Limb (tissue), 2 donors: ENCODE data around the gene CTBP1.

ENCODE experiments used
- DNase-seq, 2 donors: peaks; one replicate each; pipeline ENCODE4 v3.0.0-alpha.2; 2016; ENCODE audit errors: extremely low spot score in 2 of 2

Gene CTBP1

DNA sequence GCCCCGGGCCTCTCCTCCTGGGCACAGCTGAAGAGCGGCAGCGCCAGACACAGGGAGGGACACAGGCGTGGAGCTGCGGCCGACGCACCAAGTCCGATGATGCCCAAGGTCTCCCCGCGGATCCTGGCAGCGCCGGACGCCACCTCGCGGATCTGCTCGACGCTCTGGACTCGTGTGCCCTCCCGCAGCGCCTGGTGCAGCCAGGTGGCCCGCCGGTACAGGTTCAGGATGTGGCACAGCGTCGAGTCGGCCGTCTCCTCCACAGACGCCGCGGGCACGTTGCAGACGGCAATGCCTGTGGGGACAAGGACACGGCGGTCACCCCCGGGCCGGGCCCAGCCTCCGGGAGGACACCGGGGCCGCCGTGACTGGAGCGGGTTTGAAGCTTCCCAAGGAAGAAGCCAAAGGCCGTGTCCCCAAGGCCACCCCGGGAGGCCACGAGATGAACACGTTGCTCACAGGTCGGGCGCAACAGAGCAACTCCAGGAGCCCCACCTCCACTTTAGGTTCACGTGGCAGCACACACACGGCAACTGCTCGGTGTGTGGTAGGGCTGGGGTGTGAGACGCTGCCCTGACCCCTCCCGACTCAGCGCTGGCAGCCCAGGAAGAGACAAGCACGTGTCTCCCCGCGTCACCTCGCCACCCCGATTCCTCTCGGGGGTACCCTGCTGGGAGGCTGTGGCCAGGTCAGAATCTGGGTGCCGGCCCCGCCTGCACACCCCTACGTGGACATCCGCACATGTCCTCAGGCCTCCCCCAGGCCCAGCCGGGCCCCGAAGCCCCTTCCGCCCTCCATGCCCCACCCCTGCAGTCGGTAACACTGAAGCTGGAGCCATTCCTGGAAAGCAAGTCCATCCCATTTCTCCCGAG is 23.4 kb downstream of the CTBP1 start:
- no peak for DNase-seq

DNA sequence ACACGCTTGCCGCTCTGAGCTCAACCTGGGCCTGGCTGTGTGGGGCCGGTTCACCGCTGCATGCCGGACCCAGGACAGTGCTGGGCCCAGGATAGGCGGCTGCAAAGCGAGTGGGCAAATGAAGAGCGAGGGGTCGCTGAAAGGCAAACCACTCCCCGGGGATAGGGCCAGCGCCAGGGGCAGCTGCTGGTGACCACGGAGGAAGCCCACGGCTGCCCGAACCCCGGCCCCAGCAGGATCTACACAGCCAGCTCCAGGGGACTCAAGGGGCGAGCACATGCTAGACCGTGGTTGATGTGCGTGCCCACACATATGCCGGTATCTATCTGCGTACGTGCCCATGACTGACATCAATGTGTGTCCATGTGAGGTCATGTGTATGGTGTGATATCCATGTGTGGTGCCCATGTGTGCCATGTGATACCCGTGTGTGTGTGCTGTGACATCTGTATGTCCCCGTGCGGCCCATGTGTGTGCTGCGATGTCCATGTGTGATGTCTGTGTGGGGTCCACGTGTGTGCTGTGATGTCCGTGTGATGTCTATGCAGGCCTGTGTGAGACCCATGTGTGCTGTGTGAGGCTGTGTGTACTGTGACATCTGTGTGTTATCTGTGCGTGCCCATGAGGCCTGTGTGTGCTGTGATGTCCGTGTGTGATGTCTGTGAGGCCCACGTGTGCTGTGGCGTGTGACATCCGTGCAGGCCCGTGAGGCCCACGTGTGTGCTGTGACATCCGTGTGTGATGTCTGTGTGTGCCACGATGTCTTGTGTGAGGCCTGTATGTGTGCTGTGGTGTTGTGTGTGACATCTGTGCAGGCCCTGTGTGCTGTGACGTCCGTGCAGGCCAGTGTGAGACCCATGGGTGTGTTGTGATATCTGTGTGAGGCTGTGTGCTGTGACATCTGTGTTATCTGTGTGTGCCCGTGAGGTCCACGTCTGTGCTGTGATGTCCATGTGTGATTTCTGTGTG is 24.8 kb downstream of the CTBP1 start:
- no peak for DNase-seq

DNA sequence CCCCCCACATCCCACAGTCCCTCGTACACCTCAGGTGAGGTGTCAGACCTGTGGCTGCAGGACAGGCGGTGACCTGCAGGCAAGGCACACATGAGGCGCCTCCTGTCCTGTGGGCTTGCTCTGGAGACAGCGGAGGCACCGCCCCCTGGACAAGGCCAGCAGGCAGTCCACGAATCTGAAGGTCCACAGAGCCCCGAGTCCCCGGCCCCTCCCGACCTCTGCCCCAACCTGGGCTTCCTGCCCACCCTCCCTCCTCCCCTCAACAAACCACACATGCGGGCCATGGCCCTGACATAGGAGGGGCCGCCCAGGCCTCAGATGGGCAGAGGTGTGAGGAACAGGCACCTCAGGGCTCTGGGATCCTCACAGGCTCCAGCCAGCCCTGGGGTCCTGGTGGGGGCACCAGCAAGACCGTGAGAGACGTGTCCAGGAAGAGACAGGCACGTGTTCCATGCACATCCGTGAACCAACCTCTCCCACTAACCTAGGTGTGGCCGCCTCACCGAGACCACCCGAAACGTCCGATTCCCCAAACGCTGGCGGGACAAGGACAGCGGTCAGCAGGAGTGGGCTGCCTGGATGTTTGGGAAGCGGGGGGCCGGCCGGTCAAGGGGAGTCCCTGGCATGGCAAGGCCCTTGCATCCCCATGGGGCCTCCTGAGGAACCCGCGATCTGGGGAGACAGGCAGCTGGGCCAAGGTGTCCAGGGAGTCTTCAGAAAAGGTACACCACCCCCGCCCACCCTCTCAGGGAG is 25.8 kb downstream of the CTBP1 start:
- no peak for DNase-seq

DNA sequence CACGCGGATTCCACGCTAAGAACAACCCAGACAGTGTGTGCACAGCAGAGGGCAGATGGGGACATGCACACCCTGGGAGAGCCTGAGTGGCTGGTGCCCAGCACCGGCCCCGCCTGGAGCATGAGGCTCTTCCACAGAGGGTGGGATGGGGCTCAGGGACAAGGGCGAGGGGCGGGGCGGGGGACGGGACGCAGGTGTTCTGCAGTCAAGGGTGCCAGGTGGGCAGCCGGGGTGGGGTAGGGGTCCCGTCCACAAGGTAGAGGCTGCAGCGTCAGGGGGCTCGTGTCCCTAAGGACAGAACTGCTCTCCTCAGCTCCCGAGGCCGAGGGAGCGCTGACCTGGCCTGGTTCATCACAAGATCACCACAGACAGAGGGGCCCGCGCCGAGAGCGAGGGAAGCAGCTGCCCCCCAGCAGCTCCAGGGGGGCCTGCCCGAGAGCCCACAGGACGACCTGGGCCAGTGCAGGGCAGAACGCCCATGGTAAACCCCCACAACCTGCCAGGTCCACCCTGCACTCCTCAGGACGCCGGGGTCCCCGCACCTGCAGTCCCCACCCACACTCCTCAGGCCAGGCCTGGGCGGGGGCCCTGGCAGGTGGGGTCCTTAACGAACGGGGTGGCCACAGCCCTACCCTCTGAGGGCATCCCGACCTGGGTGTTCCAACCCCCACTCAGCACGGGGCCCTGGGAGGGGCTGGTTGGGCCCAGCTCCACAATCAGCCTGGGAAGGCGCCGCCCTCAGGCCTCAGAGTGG is 26.7 kb downstream of the CTBP1 start:
- DNase-seq, result no peak

DNA sequence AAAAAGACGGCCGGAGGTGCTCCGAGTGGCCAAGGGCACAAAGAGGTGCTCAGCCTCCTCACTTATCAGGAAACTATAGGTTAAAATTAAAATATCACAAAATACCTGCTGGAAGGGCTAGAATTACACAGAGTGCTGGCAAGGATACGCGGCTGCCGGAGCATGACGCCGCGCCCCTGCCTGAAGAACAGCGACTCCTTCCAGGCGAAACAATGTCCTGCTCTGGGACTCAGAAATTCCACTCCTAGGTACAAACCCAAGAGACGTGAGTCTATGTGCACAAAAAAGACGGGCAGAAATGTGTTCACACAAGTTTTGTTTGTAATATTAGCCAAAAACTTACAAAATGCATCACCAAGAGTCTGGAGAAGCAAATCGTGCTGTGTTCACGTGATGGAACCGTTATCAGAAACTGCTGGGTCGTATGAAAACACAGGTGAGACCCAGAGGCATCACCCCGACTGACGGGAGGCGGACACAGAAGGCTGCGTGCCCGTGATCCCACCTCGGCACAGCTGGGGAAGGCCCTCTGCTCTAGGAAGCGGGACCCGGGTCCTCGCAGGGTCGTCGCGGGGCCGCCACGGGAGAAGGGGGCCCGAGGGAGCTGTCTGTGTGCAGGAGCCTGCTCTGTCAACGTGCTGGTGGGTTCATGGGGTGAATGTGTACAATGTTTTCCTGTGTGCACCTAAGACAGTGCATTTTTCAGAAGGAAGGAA is 27.6 kb downstream of the CTBP1 start:
- no peak for DNase-seq

DNA sequence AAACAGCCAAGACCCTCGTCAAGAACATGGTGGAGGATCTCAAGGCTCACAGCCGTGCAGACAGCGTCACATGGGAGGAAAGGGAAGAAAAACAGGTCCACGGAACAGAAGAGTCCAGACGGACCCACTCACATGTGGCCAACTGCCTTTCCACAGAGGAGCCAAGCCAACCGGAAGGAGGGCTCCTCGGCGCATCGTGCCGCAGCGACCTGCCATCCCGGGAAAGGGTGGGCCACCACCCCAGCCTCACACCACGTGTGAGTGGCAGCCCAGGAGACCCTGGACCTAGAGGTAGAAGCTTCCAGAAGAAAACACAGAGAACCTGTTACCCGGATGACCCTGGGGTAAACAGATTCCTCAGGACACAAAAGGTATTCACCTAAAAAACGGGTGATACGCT is 28.4 kb downstream of the CTBP1 start:
- DNase-seq, result no peak

DNA sequence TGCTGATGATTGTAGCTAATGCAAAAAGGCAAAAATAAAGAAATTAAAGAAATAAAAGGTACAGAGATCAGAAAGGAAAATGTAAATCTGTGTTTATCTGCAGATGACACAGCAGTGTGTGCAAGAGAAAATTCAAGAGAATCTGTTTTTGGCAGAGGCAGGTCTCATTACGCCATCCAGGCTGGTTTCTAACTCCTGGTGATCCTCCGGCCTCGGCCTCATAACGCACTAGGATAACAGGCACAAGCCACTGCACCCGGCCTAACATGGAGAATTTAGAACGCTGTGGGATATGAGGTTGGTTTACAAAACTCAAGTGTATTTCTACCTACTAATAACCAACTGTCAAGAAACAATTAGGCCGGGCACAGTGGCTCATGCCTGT is 29.4 kb downstream of the CTBP1 start:
- DNase-seq, result no peak

DNA sequence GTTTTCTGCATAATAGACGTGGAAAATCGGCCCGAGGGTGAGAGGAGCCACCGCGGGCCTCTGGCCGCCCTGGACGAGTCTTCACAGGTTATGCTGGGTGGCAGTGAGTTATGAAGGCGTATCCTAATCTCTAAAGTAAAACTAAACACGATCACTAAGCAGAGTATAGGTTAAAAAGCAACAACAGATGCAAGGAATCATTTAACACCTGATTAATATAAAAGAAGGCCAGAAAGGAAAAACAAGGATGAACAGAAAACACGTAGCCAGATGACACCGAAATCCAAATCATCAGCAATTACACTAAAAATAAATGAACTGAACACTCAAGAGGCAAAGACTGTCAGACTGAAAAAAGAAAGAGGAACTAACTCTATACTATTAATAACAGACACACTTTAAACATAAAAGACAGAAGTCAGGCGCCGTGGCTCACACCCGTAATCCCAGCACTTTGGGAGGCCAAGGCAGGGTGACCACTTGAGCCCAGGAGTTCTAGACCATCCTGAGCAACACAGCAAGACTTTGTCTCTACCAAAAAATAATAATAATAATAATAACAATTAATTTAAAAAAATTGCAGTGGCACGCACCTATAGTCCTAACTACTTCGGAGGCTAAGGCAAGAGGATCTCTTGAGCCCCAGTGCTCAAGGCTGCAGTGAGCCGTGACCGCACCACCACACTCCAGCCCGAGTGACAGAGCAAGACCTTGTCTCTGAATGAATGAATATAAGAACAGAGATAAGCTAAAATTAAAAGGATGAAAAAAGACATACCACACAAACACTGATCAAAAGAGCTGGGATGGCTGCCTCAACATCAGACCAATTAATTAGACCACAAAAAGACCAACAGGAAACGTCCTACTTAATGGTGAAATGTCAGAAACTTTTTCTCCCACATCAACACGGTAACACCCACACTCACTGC is 30.0 kb downstream of the CTBP1 start:
- no peak for DNase-seq

DNA sequence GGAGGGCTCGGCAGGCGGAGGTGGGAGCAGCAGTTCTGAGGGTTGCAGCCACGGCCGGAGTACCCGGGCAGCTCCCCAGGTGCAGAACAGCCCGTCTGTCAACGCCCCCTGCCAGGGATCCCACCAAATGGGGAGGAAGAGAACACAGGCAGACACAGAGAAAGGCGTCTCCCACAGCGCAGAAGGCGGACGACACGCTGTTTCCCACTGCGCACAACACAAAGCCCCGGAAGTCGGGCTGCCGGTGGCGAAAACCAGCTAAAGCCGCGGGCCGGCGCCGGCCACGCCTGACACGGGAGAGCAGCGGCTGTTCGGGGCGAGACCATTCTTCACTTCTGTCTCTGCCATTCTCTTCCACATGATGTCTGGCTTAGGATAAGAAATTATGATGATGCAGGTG is 31.6 kb downstream of the CTBP1 start:
- no peak for DNase-seq

DNA sequence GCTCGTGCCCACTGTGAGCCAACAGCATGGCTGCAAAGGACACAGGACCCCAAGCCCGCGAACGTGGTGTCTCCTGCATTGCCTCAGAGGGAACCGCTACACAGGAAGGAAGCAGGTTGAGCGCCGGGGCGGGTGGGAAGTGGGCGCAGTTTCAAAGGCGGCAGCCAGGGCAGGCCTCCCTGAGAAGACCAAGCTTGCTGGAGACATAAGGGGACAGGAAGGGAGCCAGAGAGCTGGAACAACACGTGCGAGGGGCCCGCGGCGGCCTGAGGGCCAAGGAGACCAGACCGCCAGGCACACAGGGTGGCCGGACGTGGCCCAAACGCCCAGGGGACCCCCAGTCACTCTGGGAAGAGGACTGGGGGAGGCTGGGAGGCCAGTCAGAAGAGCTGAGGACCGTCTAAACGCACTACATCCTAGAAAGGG is 32.0 kb downstream of the CTBP1 start:
- no peak for DNase-seq

DNA sequence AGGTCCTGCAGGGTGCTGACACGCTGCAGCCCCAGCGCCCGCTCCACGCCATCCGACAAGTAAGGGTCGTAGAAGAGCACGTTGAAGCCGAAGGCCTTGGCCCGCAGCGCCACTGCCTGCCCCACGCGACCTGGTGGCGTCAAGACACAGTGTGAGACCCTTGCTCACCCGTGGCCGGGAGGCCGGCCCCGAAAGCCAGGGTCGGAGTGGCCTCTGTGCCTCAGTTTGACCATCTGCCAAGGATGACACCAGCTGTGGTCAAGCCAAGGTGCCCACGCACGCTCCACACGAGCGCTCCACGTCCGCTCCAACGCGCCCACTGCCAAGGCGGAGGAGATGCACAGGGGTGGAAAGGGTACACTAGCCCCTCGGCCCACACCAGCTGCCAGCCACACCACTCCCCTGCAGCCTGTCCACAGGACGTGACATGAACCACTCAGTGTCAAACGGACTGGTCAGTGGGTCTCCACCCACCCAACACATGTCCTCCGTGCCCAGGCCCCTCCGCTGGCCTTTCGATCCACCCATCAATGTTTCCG is 32.8 kb downstream of the CTBP1 start:
- DNase-seq, result no peak

DNA sequence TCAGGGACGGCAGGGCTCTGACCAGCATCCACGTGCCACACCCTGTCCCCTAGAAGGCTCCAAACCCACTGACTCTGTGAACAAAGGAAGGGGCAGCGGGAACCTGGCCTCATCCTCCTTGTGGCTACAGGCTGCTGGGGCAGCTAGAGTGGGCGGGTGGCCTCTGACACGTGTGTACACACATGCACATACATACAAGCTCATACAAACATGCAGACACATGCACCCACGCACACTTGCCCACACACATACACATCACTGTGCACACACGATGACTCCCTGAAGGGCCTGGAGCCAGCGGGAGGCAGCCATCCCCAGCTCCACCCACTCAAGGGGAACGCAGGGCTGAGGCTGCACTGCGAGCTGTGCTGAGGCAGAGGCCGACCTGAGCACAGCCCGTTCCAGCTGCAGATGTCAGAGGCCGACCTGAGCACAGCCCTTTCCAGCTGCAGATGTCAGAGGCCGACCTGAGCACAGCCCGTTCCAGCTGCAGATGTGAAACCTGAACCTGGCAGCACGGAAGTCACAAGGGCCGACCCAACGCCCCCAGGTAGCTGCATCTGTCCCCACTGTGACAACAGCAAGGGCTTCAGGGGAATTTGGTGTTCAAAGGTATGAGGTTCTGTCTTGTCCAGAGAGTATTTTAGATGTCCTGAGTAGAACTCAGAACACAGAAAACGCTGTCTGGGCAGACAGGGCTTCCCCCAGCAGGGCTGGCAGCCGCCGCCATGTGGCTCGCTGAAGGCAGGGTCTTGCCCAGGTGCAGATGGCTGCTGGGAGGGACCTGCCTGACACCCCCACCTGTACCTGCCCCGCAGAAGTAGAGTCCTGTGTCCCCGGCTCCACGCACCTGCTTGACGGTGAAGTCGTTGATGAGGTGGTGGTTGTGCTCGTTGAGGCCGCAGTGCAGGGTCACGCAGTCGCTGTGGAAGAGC is 33.5 kb downstream of the CTBP1 start:
- no peak for DNase-seq

DNA sequence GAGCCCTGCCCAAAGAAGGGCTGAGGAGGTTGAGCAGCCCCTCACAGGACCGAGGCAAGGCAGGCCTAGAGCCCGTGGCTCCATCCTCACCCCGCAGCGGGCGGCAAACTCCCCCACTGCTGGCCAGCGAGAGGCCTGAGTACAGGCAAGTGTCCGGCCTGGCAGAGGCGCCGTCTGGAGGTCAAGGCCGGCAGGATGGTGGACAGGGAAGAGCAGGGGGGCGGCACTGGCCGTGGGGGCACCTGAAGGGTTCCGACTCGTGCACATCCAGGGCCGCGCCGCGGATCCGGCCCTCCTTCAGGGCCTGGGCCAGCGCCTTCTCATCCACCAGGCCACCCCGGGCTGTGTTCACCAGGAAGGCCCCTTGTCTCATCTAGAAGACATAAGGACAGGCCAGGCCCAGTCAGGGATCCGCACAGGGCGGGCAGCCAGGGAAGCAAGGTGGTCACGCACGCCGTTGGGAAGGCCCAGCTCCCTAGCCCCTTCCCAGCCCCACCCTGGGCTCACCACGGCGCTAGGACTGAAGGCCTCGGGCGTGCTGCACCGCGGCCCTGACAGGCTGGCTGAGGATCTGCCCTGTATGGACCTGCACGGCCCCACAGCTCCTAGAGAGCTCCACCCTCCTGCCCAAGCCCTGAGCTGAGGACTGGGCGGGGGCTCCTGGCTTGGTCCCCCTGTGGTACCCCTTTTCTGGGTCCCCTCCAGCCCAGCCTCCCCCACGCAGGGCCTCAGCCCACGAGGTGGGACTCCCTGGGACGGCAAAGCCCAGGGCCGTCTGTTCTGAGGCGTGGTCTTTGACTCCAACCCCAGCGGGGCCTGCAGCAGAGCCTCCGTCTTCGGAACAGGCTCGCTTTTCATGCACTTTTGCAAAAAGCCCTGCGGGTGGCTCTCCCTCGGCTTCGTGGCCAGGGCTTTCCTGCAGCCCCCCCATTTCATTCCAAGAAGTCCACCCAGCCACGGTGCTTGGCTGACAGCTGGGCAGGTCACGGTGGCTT is 34.5 kb downstream of the CTBP1 start:
- no peak for DNase-seq

DNA sequence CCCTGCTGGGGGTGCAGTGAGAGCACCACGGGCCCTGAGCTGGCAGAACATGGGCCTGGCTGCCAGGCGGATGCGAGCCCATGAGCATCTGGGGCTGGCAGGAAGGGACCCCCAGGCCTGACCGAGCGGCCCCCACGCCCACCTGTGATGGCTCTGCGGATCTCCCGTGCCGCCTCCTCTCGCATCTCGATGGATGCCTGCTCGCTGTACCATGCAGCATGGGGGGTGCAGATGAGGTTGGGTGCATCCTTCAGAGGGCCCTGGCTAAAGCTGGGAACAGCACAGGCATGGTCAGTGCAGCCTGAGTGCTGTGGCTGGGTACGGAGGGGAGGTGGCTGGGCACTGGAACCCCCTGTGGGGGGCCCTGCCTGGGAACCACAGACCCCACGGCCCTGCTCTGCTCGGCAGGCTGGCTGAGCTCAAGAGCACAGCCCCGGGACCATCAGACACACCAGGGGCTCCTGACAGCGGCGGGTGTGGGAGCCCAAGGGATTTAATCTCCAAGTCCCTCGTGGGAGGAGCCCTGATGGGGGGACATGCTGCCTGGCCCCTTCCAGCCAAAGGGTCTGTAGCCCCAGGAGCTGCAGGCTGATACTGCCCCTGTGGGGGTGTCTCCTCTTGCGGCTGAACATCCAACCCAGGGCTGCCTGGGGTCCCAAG is 35.5 kb downstream of the CTBP1 start:
- DNase-seq, result no peak

DNA sequence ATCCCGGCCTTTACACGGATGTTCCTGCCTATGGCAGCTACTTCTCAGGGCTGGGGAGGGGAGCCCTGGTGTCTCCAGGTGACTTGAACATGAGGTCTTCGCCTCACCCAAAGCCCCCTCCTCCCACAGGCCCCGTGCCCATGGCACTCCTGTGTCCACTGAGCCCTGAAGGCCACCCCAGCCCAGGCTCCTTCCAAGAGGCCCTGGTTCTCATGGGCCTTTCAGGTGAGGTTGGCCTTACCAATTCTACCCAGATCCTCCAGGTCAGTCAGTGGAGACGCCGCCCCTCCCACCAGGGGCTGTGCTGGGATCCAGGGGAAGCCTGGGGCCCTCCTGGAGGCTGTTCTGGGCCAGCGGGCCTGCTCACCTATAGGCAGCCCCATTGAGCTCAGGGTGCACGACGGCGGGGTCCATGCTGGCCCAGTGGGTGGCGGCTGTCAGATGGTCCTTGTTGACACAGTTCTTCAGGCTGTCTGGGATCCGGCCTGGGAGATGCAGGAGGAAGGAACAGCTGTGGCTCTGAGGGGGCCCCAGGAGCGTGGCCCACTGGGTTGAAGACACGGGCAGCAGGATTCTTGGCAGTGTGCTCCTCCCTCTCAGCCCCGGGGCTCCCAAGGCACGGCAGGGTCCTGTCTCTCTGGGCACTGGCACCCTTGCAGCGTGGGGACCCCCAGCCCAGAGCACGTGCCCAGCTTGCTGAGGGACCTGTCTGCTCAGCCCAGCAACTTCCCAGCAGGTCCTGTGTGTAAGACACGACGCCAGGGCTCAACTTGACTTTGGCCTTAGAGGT is 36.2 kb downstream of the CTBP1 start:
- DNase-seq, result no peak
